SU-DHL-6 (cell line): ENCODE results near the gene RAD9B.
A peak's percentile ranks its signal among the peaks of the same experiment; 100 is the strongest.
"Not testable (repeated sequence)": the region's sequence is repeated elsewhere in the genome, so short reads cannot be mapped to it uniquely, and the experiment has no call there.

Experiments
- H2AFZ ChIP-seq: fragments of 200-600 bp; sonication (generic); 2 replicates; pipeline ENCODE4 v1.6.1; 2014; ENCODE audit warnings: low read depth, mild to moderate bottlenecking, moderate library complexity, mixed read lengths, antibody characterized with exemption, low read length; ENCODE audit not compliant: severe bottlenecking
- H3F3A ChIP-seq: fragments of 200-600 bp; shearing (Covaris generic); 2 replicates; pipeline ENCODE4 v1.6.0; 2016; ENCODE audit warnings: antibody characterized with exemption, mild to moderate bottlenecking; ENCODE audit not compliant: insufficient read depth
- H3K27ac ChIP-seq: fragments of 200-600 bp; sonication (generic); 2 replicates; pipeline ENCODE4 v1.5.1; 2016; ENCODE audit warnings: low read depth, mild to moderate bottlenecking, low read length, moderate library complexity, mixed read lengths
- H3K27me3 ChIP-seq: fragments of 200-600 bp; sonication (generic), shearing (Covaris generic); 2 replicates; pipeline ENCODE4 v1.6.0; 2014; ENCODE audit warnings: mild to moderate bottlenecking, low read length
- H3K36me3 ChIP-seq: fragments of 200-600 bp; sonication (generic); 2 replicates; pipeline ENCODE4 v1.6.1; 2014; ENCODE audit warnings: mild to moderate bottlenecking, low read length, mixed read lengths
- H3K4me2 ChIP-seq: fragments of 300-600, 200-600 bp; shearing (Covaris generic), sonication (generic); 2 replicates; pipeline ENCODE4 v1.6.0; 2014; ENCODE audit warnings: low read length, low read depth, mild to moderate bottlenecking; ENCODE audit not compliant: poor library complexity, severe bottlenecking
- H3K4me3 ChIP-seq: fragments of 200-600 bp; sonication (generic); 2 replicates; pipeline ENCODE4 v1.5.1; 2014; ENCODE audit warnings: antibody characterized with exemption, low read length, mild to moderate bottlenecking, mixed read lengths; ENCODE audit not compliant: insufficient read depth, poor library complexity, severe bottlenecking
- H3K79me2 ChIP-seq: fragments of 200-600 bp; sonication (generic); 2 replicates; pipeline ENCODE4 v1.6.1; 2014; ENCODE audit warnings: mild to moderate bottlenecking, low read length, moderate library complexity; ENCODE audit not compliant: insufficient read depth
- H3K9ac ChIP-seq: fragments of 200-600 bp; sonication (generic); 2 replicates; pipeline ENCODE4 v1.7.0; 2014; ENCODE audit warnings: mild to moderate bottlenecking, low read length
- H3K9me2 ChIP-seq: fragments of 200-600 bp; sonication (generic); replicated peaks from 2 replicates; pipeline ENCODE4 v1.6.1; 2014; ENCODE audit warnings: low read length; ENCODE audit not compliant: insufficient read depth
- H3K9me3 ChIP-seq: fragments of 200-600 bp; sonication (generic); 2 replicates; pipeline ENCODE4 v1.6.1; 2014; ENCODE audit warnings: low read length, mixed read lengths; ENCODE audit not compliant: insufficient read depth
- H4K20me1 ChIP-seq: fragments of 200-600 bp; sonication (generic); 2 replicates; pipeline ENCODE4 v1.6.1; 2014; ENCODE audit warnings: low read depth, mild to moderate bottlenecking, antibody characterized with exemption, low read length, moderate library complexity, mixed read lengths
- EZH2phosphoT487 ChIP-seq: fragments of 200-600 bp; sonication (generic), shearing (Covaris generic); conservative IDR thresholded peaks from 2 replicates; pipeline ENCODE4 v1.6.1; 2018; ENCODE audit warnings: mild to moderate bottlenecking, antibody characterized with exemption, low read length, moderate library complexity, mixed read lengths
- TF ChIP-seq, protein P1 (sequence below): fragments of 200-600 bp; sonication (generic); IDR thresholded peaks from one replicate; pipeline ENCODE4 v1.5.1; 2017; ENCODE audit warnings: antibody characterized with exemption, mild to moderate bottlenecking, low read length, moderate library complexity; ENCODE audit not compliant: insufficient read depth, poor library complexity, severe bottlenecking

Gene RAD9B

DNA sequence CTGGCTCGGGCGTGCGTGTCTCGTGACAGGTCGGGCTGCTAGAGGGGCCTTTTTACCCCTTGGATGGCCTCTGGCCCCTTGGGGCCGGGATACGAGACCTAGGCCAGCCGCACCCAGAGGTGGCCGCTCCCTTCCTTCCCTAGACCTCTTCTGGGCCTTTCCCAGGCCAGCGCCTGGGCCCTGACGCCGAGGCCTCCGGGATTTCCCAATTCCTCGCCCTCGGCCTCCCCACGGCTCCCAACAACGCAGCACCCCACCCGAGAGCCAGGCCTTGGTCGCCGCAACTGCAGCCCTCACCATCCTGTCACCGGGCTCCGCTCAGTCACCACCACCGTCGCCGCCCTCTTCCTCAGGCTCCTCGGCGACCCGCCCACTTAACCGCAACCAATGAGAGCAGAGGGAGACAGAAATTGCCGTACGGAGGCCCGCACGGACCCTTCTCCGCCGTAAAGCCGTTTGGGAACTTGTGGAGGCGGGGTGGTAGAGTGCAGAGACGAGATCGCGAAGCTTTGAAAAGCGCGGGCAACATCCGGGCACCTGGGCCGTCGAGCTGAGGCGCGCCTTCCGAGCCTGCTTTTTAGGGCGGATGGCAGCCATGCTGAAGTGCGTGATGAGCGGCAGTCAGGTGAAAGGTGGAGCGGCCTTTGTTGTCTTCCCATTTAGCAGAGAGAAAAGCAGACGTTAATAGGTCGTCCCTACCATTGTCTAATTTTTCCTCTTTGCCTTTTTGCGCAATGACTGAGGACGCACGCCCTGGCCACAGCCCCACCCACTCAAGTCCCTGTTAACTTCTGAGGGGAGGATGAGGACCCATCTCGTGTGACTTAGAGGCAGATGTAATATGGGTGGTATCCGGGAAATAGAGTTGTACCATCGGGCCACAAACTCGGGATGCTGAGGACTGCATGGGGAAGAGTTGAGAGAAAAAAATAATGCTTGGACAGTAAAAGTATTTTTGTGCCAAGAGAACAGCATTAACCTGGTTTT lies at the start of gene RAD9B, which contains the start of gene VPS29:
TSS of gene RAD9B (plus strand) at position 580 of the 987 bp plus-strand sequence. CDS start at position 587, 7 bp downstream.
TSS of gene VPS29 (minus strand) at position 360 of the 987 bp plus-strand sequence. CDS start at position 300, 60 bp downstream.
- Histone ChIP-seq H3K4me2 (peak within 1 kb of the TSS; percentile 81), H3K79me2 (peaks cover 41% of the 10 kb centered on the region), H3K9ac (peak within 1 kb of the TSS; percentile 89), H3K27me3 (no peaks in the 10 kb centered on the region), H4K20me1 (no peaks in the 10 kb centered on the region), H3K9me3 (no peaks in the 10 kb centered on the region), H2AFZ (peak within 1 kb of the TSS; percentile 75), H3K27ac (peak within 1 kb of the TSS; percentile 73), H3K36me3 (peaks cover 11% of the 10 kb centered on the region), H3K4me3 (peak within 1 kb of the TSS; percentile 89), H3F3A (peaks cover 37% of the 10 kb centered on the region), H3K9me2 (no peaks in the 10 kb centered on the region)
- no peak for TF ChIP-seq EZH2phosphoT487
- TF ChIP-seq, protein P1, sequence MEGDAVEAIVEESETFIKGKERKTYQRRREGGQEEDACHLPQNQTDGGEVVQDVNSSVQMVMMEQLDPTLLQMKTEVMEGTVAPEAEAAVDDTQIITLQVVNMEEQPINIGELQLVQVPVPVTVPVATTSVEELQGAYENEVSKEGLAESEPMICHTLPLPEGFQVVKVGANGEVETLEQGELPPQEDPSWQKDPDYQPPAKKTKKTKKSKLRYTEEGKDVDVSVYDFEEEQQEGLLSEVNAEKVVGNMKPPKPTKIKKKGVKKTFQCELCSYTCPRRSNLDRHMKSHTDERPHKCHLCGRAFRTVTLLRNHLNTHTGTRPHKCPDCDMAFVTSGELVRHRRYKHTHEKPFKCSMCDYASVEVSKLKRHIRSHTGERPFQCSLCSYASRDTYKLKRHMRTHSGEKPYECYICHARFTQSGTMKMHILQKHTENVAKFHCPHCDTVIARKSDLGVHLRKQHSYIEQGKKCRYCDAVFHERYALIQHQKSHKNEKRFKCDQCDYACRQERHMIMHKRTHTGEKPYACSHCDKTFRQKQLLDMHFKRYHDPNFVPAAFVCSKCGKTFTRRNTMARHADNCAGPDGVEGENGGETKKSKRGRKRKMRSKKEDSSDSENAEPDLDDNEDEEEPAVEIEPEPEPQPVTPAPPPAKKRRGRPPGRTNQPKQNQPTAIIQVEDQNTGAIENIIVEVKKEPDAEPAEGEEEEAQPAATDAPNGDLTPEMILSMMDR = no peak

DNA sequence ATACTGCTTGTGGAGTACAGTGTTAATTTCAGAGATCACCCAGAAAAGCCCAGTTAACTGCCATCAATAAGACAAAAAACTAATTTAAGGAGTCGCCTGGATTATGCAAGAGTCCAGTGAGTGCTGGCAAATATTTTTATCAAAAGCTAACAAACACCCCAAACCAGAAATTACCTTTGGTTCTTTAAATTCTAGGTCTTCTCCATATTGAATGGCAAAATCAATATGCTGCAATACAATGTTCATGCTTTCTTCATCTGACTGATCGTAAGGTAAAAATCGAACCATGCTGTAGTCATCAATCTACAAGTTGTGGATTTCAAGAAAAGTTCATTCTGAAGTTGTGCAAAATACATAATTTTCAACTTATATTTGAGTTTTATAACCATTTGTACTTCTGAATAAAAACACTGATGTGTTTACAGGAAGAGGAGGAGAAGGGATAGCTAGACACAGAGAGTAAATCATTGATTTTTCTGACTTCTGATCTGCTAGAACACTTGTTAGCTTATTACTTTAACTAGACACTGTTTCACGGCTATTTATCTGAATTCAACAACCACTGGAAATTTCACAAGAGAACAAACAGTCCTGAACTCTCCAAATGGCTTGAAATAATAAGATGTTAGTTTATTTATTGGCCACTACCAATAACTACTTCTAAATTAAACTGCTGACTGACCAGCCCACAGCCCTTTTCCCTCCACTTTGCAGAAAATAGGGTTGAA lies 48.4 kb upstream of the RAD9B start:
- Histone ChIP-seq H3K79me2 (peaks cover 14% of the 10 kb centered on the region), H3K36me3 (peaks cover 19% of the 10 kb centered on the region; the same call in 1 of the 2 replicates), H3K4me3 (no peak overlapping the region), H3K9ac (no peak overlapping the region), H2AFZ (no peak overlapping the region), H3K4me2 (no peak overlapping the region), H3K27ac (0 out of 2 replicates have a peak overlapping the region, but pooled peaks have one; percentile 13), H3K9me3 (no peaks in the 10 kb centered on the region), H4K20me1 (peaks cover 3% of the 10 kb centered on the region; the same call in 1 of the 2 replicates), H3K27me3 (no peaks in the 10 kb centered on the region), H3F3A (peaks cover 58% of the 10 kb centered on the region), H3K9me2 (no peaks in the 10 kb centered on the region)
- TF ChIP-seq, protein P1 = no peak
- TF ChIP-seq EZH2phosphoT487 = no peak

DNA sequence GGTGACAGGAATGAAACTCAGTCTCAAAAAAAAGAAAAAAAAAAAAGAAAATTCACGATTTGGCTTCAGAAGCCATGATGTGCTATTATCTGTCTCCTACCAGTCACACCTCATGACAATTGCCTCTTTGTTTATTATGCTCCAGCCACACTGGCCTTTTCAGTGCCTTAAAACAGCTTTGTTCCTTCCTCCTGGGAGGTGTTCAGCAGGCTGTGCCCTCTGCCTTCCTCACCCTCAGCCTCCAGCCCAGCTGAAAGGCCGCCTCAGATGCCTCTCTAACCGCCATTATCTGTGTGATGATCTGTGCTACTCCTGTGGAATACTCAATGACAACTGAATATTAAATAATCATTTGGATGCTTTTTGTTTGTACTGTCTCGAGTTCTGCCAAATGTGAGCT lies 43.4 kb upstream of the RAD9B start:
- no peaks in the 10 kb centered on the region for H3K27me3 ChIP-seq
- no peak overlapping the region for H2AFZ ChIP-seq
- H3K9me3 ChIP-seq = no peaks in the 10 kb centered on the region
- H3K9me2 ChIP-seq = no peaks in the 10 kb centered on the region
- H3K4me3 ChIP-seq = no peak overlapping the region
- peaks cover 11% of the 10 kb centered on the region; the same call in 1 of the 2 replicates for H3K79me2 ChIP-seq
- no peak overlapping the region for H3K9ac ChIP-seq
- TF ChIP-seq EZH2phosphoT487 = no peak
- TF ChIP-seq, protein P1 = no peak
- no peak overlapping the region for H3K4me2 ChIP-seq
- no peaks in the 10 kb centered on the region for H4K20me1 ChIP-seq
- H3K27ac ChIP-seq = peak overlapping the region; percentile 90; the same call in 1 of the 2 replicates
- H3K36me3 ChIP-seq = peaks cover 17% of the 10 kb centered on the region; the same call in 1 of the 2 replicates
- H3F3A ChIP-seq = peaks cover 47% of the 10 kb centered on the region

DNA sequence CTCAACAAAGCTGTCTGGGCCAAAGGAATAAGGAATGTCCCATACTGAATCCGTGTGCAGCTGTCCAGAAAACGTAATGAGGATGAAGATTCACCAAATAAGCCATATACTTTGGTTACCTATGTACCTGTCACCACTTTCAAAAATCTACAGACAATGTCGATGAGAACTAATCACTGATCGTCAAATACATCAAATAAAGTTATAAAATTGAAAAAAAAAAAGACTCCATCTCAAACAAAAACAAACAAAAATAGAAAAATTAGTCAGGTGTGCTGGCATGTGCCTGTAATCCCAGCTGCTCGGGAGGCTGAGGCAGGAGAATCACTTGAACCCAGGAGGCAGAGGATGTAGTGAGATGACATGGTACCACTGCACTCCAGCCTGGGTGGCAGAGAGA lies 40.9 kb upstream of the RAD9B start:
- H3K4me2 ChIP-seq, H3K9me3 ChIP-seq, H3K27me3 ChIP-seq, H3K9ac ChIP-seq, H2AFZ ChIP-seq, H4K20me1 ChIP-seq, H3K9me2 ChIP-seq, H3K36me3 ChIP-seq, H3K4me3 ChIP-seq, H3K27ac ChIP-seq: not testable (repeated sequence)
- Histone ChIP-seq H3K79me2 (peaks cover 20% of the 10 kb centered on the region), H3F3A (peaks cover 35% of the 10 kb centered on the region)
